WI38 (cell line): ENCODE measurements around the gene SIRT2.
"Not testable (repeated sequence)": the region's sequence is repeated elsewhere in the genome, so short reads cannot be mapped to it uniquely, and the experiment has no call there.

Experiments
- H3K4me3 ChIP-seq: 2 replicates; pipeline ENCODE4 v1.5.1; 2011; ENCODE audit warnings: low read depth, mild to moderate bottlenecking, control low read depth, low read length
- CTCF ChIP-seq: IDR thresholded peaks from 2 replicates; pipeline ENCODE4 v1.5.1; 2012; ENCODE audit warnings: low read depth, mild to moderate bottlenecking, control low read depth, low read length

SIRT2 gene

GRCh38 chr19:38899447-38900201, at the start of gene SIRT2, which contains the start of gene NFKBIB:
TSS of gene SIRT2 (minus strand) at chr19:38899618. CDS start at chr19:38899521, 97 bp downstream.
TSS of gene NFKBIB (plus strand) at chr19:38899969. CDS start at chr19:38900033, 64 bp downstream.
- H3K4me3 ChIP-seq = peak within 1 kb of the TSS; percentile 88
- TF ChIP-seq CTCF = no peak

GRCh38 chr19:38946229-38947010, 47.0 kb upstream of the SIRT2 start:
- no peak overlapping the region for H3K4me3 ChIP-seq
- no peak for TF ChIP-seq CTCF

GRCh38 chr19:38945562-38946228, 46.3 kb upstream of the SIRT2 start:
- no peak overlapping the region for H3K4me3 ChIP-seq
- no peak for TF ChIP-seq CTCF

GRCh38 chr19:38944981-38945506, 45.6 kb upstream of the SIRT2 start:
- TF ChIP-seq CTCF = no peak
- H3K4me3 ChIP-seq = no peak overlapping the region

GRCh38 chr19:38942471-38943181, 43.2 kb upstream of the SIRT2 start:
- H3K4me3 ChIP-seq = no peak overlapping the region
- TF ChIP-seq CTCF = no peak

GRCh38 chr19:38941979-38942378, 42.6 kb upstream of the SIRT2 start:
- TF ChIP-seq CTCF = no peak
- no peak overlapping the region for H3K4me3 ChIP-seq

- not testable (repeated sequence) for H3K4me3 ChIP-seq
These were observed 42.0 kb upstream of the SIRT2 start for GRCh38 chr19:38941466-38941865.
